GM12891 (cell line): ENCODE data around the gene DNMBP.

Experiments used
- POLR2A ChIP-seq: IDR thresholded peaks from 2 replicates; pipeline ENCODE4 v1.6.1; 2011; ENCODE audit warnings: low read depth, low read length, control low read depth
- POLR2AphosphoS5 ChIP-seq: IDR thresholded peaks from 2 replicates; pipeline ENCODE4 v1.6.1; 2011; ENCODE audit warnings: low read depth, low read length, control low read depth
- POU2F2 ChIP-seq: IDR thresholded peaks from 2 replicates; pipeline ENCODE4 v1.6.1; 2011; ENCODE audit warnings: low read depth, mild to moderate bottlenecking, control low read depth, low read length, moderate library complexity
- SPI1 ChIP-seq: IDR thresholded peaks from 2 replicates; pipeline ENCODE4 v1.6.1; 2011; ENCODE audit warnings: low read depth, low read length, control low read depth
- TAF1 ChIP-seq: IDR thresholded peaks from 2 replicates; pipeline ENCODE4 v1.6.1; 2011; ENCODE audit warnings: low read depth, low read length, control low read depth

DNA sequence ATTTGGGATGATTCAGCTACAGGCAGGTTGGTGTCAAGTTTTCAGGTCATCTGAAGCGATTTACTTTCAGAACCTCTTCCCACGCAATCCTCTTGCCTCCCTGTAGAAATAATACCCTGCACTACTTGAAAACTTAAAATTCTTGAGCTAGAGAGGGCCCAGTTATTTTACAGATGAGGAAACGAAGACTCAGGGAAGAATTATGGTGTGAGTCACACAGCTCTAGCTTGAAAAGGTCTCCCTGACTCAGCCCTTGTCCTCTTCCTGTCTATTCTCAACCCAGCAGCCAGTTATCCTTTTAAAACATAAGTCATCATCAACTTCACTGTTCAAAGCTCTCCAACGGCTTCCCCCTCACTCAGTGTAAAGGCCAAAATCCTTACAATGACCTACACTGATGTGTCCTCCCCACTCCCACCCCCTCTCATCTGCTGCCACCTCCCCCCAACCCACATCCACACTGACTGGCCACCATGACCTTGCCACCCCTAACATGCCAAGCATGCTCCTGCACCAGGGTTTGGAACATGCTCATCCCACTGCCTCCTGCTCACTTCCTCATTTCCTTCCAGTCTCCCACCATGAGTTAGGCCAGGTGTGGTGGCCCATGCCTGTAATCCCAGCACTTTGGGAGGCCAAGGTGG is 3.4 kb downstream of the DNMBP start:
- TF ChIP-seq POLR2AphosphoS5 (no peak), POLR2A (no peak), TAF1 (no peak), SPI1 (peak; percentile 90), POU2F2 (no peak)
